GM12878 (cell line): Measurements from ENCODE around the gene THUMPD2. TPM values are rescaled to one million over a fixed set of nuclear protein-coding genes. Genes with fewer than 3 reads are reported as not detected.

ENCODE experiments used
- ATAC-seq: fragments of 200-7000 bp; cut with Tn5 transposase; 3 replicates; pipeline ENCODE4 v1.9.1; 2020; ENCODE audit warnings: mild to moderate bottlenecking, moderate library complexity
- BruUV-seq: library from RNA; stranded (reverse); fragments of 400-500 nt; replicated peaks from 2 replicates; lab custom pipeline; 2021; lab: Mats Ljungman, UMichigan
- CTCF ChIA-PET: fragments of 300-600 bp; sonication (Branson Sonifier 250); formaldehyde crosslinking; extraction: SDS; loops from one replicate; lab custom pipeline; 2021; ENCODE audit warnings: inconsistent platforms; lab: Yijun Ruan, JAX
- POLR2A ChIA-PET: fragments of 350-600 bp; formaldehyde crosslinking; extraction: SDS; loops from one replicate; lab custom pipeline; 2021; ENCODE audit warnings: inconsistent platforms; lab: Charles Lee
- RAD21 ChIA-PET: fragments of 300-600 bp; sonication (Branson Sonifier 250); formaldehyde crosslinking; loops from one replicate; lab custom pipeline; 2023; ENCODE audit warnings: antibody characterized with exemption; ENCODE audit not compliant: unreplicated experiment; lab: Charles Lee
- SMC1A ChIA-PET: fragments of 300-600 bp; sonication (Branson Sonifier 250); formaldehyde crosslinking; loops from one replicate; lab custom pipeline; 2023; ENCODE audit not compliant: unreplicated experiment, uncharacterized antibody; lab: Charles Lee
- DNase-seq: peaks from one replicate; pipeline ENCODE4 v3.0.0-alpha.2; 2011; ENCODE audit warnings: low read depth, low spot score
- FAIRE-seq: peaks from 3 replicates; lab custom pipeline; 2011; peaks lifted over from hg19 to GRCh38; lab: Jason Lieb, UNC
- H2AFZ ChIP-seq: 2 replicates; pipeline ENCODE4 v1.6.0; 2011; ENCODE audit warnings: low read depth, low read length, control low read depth; ENCODE audit not compliant: control insufficient read depth
- H3K27ac ChIP-seq: 2 replicates; pipeline ENCODE4 v1.5.1; 2011; ENCODE audit warnings: control low read depth; ENCODE audit not compliant: control insufficient read depth, insufficient read depth
- H3K27me3 ChIP-seq, 2 experiments: replicated peaks in 1 of 2; 2 replicates each; pipeline versions ENCODE4 v1.6.0 to v1.6.1; 2011; ENCODE audit warnings: low read length in 1 of 2; ENCODE audit not compliant: control insufficient read depth in 2 of 2, insufficient read depth in 2 of 2
- H3K36me3 ChIP-seq, 2 experiments: 2 replicates each; pipeline ENCODE4 v1.5.1; 2011; ENCODE audit warnings: low read length in 1 of 2; ENCODE audit not compliant: control insufficient read depth in 2 of 2, insufficient read depth in 2 of 2
- H3K4me1 ChIP-seq: 2 replicates; pipeline ENCODE4 v1.6.1; 2011; ENCODE audit warnings: mild to moderate bottlenecking, low read length, moderate library complexity, mixed read lengths; ENCODE audit not compliant: control insufficient read depth, insufficient read depth
- H3K4me2 ChIP-seq: 2 replicates; pipeline ENCODE4 v1.6.0; 2011; ENCODE audit warnings: control low read depth; ENCODE audit not compliant: control insufficient read depth, insufficient read depth
- H3K4me3 ChIP-seq: fragments of 200-600 bp; sonication (generic); 2 replicates; pipeline ENCODE4 v1.5.1; 2016
- H3K79me2 ChIP-seq: 2 replicates; pipeline ENCODE4 v1.6.0; 2011; ENCODE audit warnings: low read length; ENCODE audit not compliant: control insufficient read depth, insufficient read depth
- H3K9ac ChIP-seq: 2 replicates; pipeline ENCODE4 v1.8.0; 2011; ENCODE audit warnings: low read length, control low read depth, mixed read lengths; ENCODE audit not compliant: control insufficient read depth, insufficient read depth
- H3K9me3 ChIP-seq: replicated peaks from 3 replicates; pipeline ENCODE4 v1.5.1; 2011; ENCODE audit warnings: mild to moderate bottlenecking, low read length; ENCODE audit not compliant: control insufficient read depth, insufficient read depth
- H4K20me1 ChIP-seq: 2 replicates; pipeline ENCODE4 v1.6.0; 2011; ENCODE audit not compliant: control insufficient read depth, insufficient read depth
- BRCA1 ChIP-seq: IDR thresholded peaks from 2 replicates; pipeline ENCODE4 v1.6.1; 2011; ENCODE audit warnings: low read depth, low read length, improper control_type of control experiment
- CBX3 ChIP-seq: fragments of 200-600 bp; sonication (generic); IDR thresholded peaks from 2 replicates; pipeline ENCODE4 v1.6.1; 2016; ENCODE audit warnings: low read depth, borderline replicate concordance
- ETV6 ChIP-seq, 2 experiments: fragments of 450-650 bp in 1 of 2; IDR thresholded peaks in 1 of 2; conservative IDR thresholded peaks in 1 of 2; 2 replicates each; pipeline ENCODE4 v1.6.1; 2014; ENCODE audit warnings: antibody characterized with exemption in 1 of 2, borderline replicate concordance in 1 of 2, low read depth in 1 of 2, mild to moderate bottlenecking in 1 of 2, moderate library complexity in 1 of 2
- EZH2 ChIP-seq: IDR thresholded peaks from 2 replicates; pipeline ENCODE4 v1.6.1; 2012; ENCODE audit warnings: low read depth, mild to moderate bottlenecking, control low read depth, inconsistent platforms, low read length, borderline replicate concordance; ENCODE audit not compliant: control insufficient read depth
- FOXM1 ChIP-seq: IDR thresholded peaks from 2 replicates; pipeline ENCODE4 v1.6.1; 2012; ENCODE audit warnings: low read depth, mild to moderate bottlenecking, inconsistent platforms, low read length, moderate library complexity
- GATAD2B ChIP-seq: fragments of 450-650 bp; conservative IDR thresholded peaks from 2 replicates; pipeline ENCODE4 v1.6.1; 2017; ENCODE audit warnings: low read depth, mild to moderate bottlenecking, moderate library complexity
- JUNB ChIP-seq: IDR thresholded peaks from 2 replicates; pipeline ENCODE4 v1.6.1; 2016; ENCODE audit warnings: antibody characterized with exemption, mild to moderate bottlenecking
- KLF5 ChIP-seq: fragments of 450-650 bp; IDR thresholded peaks from 2 replicates; pipeline ENCODE4 v1.6.1; 2014; ENCODE audit warnings: mild to moderate bottlenecking; ENCODE audit not compliant: partially characterized antibody
- NBN ChIP-seq: fragments of 450-650 bp; IDR thresholded peaks from 2 replicates; pipeline ENCODE4 v1.6.1; 2016
- NR2C1 ChIP-seq: fragments of 450-650 bp; IDR thresholded peaks from 2 replicates; pipeline ENCODE4 v1.6.1; 2017; ENCODE audit warnings: antibody characterized with exemption, mild to moderate bottlenecking, moderate library complexity
- RAD51 ChIP-seq: fragments of 450-650 bp; IDR thresholded peaks from 2 replicates; pipeline ENCODE4 v1.6.1; 2016; ENCODE audit warnings: moderate library complexity, mild to moderate bottlenecking, inconsistent platforms
- RCOR1 ChIP-seq: conservative IDR thresholded peaks from 2 replicates; pipeline ENCODE4 v1.6.1; 2012; ENCODE audit warnings: low read depth, low read length, improper control_type of control experiment
- SMAD1 ChIP-seq: fragments of 450-650 bp; IDR thresholded peaks from 2 replicates; pipeline ENCODE4 v1.6.1; 2018; ENCODE audit warnings: mild to moderate bottlenecking, low read depth; ENCODE audit not compliant: partially characterized antibody
- SUZ12 ChIP-seq: fragments of 200-600 bp; sonication (generic); IDR thresholded peaks from one replicate; pipeline ENCODE4 v1.6.1; 2018; ENCODE audit warnings: antibody characterized with exemption, mild to moderate bottlenecking; ENCODE audit not compliant: unreplicated experiment
- TCF3 ChIP-seq: IDR thresholded peaks from 2 replicates; pipeline ENCODE4 v1.6.1; 2012; ENCODE audit warnings: low read depth, mild to moderate bottlenecking, low read length, borderline replicate concordance; ENCODE audit not compliant: insufficient read depth
- YBX1 ChIP-seq: fragments of 450-650 bp; IDR thresholded peaks from 2 replicates; pipeline ENCODE4 v1.6.1; 2016; ENCODE audit warnings: antibody characterized with exemption
- WGBS: methylation state at CpG from one replicate; pipeline ENCODE4 v1.1.6; 2016; ENCODE audit warnings: low lambda C conversion rate; ENCODE audit not compliant: insufficient replicate concordance, insufficient coverage; ENCODE audit errors: missing lambda C conversion rate; 5-methylcytosine and 5-hydroxymethylcytosine counted together
- in situ Hi-C: fragments of 300-500 bp; cut with MboI; formaldehyde crosslinking; loops from 9 replicates; pipeline ENCODE4 v1.14.3; 2018; ENCODE audit warnings: mixed read lengths
- intact Hi-C: fragments of 100-400 bp; cut with micrococcal nuclease; formaldehyde crosslinking; loops from one replicate; pipeline ENCODE4 v1.14.2; 2022; ENCODE audit not compliant: unreplicated experiment
- polyA plus RNA-seq, 11 experiments: library from polyadenylated mRNA; depleted of rRNA in 4 of 11; unstranded in 6 of 11; stranded (reverse) in 5 of 11; fragments of >200 nt; fragmentation: Nextera tagmentation in 4 of 11; fragmentation: Illumina TruSeq in 1 of 11; extraction: Ambion mirVana in 4 of 11; extraction: Trizol in 1 of 11; gene quantifications; 1 replicate in 1 of 11; 2 replicates in 10 of 11; pipeline versions ENCODE4 v1.2.1 to v1.2.3, GENCODE V29; 2011 to 2016; ENCODE audit warnings: inconsistent platforms in 2 of 11, missing spikeins in 2 of 11, low read depth in 1 of 11
- total RNA-seq, 4 experiments: library from RNA; depleted of rRNA in 3 of 4; stranded (reverse); fragments of >200 nt in 3 of 4; fragmentation: Illumina TruSeq in 1 of 4; extraction: Trizol in 1 of 4; gene quantifications; 2 replicates each; pipeline versions ENCODE4 v1.2.1 to v1.2.3, GENCODE V29; 2013 to 2021
- TF ChIP-seq, protein P1 (sequence below): IDR thresholded peaks from 2 replicates; pipeline ENCODE4 v1.6.1; 2011; ENCODE audit warnings: borderline replicate concordance, low read depth, mild to moderate bottlenecking, moderate library complexity, low read length; ENCODE audit not compliant: insufficient read depth, poor library complexity, severe bottlenecking
- TF ChIP-seq, protein P2 (sequence below): fragments of 450-650 bp; IDR thresholded peaks from 2 replicates; pipeline ENCODE4 v1.6.1; 2016; ENCODE audit warnings: mild to moderate bottlenecking
- TF ChIP-seq, protein P3 (sequence below): fragments of 150-350 bp; IDR thresholded peaks from 2 replicates; pipeline ENCODE4 v1.6.1; 2016; ENCODE audit warnings: low read depth, low read length

THUMPD2 gene
- total and polyA plus RNA-seq, 10 of the 15 experiments (the other 5 are each of a cell fraction or from before 2014, with no cell fraction given): 6.7 to 19.7 (median 13.8) TPM

DNA sequence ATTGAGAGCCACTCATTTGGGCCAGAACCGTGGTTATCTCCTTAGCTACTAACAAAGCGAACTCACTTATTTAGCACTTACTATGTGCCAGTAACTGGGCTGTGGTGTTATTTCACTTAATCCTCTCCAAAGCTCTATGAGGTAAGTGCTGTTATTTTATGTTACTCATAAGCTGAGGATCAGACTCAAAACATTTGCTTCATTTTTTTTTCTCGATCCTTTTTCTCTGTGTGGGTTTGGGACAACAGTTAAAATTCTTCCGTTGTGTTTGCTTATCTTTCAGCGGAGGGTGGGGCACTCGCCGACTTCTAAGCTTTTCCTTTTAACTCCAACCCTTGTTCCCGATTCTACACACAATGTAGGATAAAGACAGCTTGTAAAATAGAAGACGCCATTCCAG, 60.6 kb downstream of the THUMPD2 start (continued):
- TF ChIP-seq GATAD2B (no peak), RAD51 (no peak), FOXM1 (no peak), CBX3 (no peak)

GRCh38 chr2:39717067-39717466, 62.0 kb downstream of the THUMPD2 start:
- CTCF ChIA-PET: no interaction called here
- no peaks in the 10 kb centered on the region for H3K36me3 ChIP-seq
- H3K4me3 ChIP-seq: no peak overlapping the region
- no peaks in the 10 kb centered on the region for H3K27me3 ChIP-seq
- no peaks in the 10 kb centered on the region for H4K20me1 ChIP-seq
- H3K4me1 ChIP-seq: no peaks in the 10 kb centered on the region
- SMC1A ChIA-PET: no interaction called here
- no peak for DNase-seq
- no peak overlapping the region for H2AFZ ChIP-seq
- no TSS peak for BruUV-seq
- H3K9me3 ChIP-seq: no peaks in the 10 kb centered on the region
- ATAC-seq: no peak
- H3K27ac ChIP-seq: no peak overlapping the region
- no peak for FAIRE-seq
- intact Hi-C loops: no loop called here
- H3K9ac ChIP-seq: no peak overlapping the region
- POLR2A ChIA-PET: no interaction called here
- H3K79me2 ChIP-seq: no peaks in the 10 kb centered on the region
- WGBS: 82% methylated on average over 12 of the region's 12 CpGs
- RAD21 ChIA-PET: no interaction called here
- no peak overlapping the region for H3K4me2 ChIP-seq
- in situ Hi-C loops: no loop called here
- TF ChIP-seq NR2C1 (no peak), SUZ12 (no peak), JUNB (no peak), SMAD1 (no peak), RCOR1 (no peak), KLF5 (no peak), EZH2 (no peak), BRCA1 (no peak), YBX1 (no peak), NBN (no peak), TCF3 (no peak), ETV6 (conservative IDR thresholded peaks at IDR 0.05 in 1 of 2, IDR thresholded peaks at IDR 0.05 in 1 of 2; ENCODE audit: borderline replicate concordance in 1 of 2, low read depth in 1 of 2) (no peak)
- TF ChIP-seq, protein P1, sequence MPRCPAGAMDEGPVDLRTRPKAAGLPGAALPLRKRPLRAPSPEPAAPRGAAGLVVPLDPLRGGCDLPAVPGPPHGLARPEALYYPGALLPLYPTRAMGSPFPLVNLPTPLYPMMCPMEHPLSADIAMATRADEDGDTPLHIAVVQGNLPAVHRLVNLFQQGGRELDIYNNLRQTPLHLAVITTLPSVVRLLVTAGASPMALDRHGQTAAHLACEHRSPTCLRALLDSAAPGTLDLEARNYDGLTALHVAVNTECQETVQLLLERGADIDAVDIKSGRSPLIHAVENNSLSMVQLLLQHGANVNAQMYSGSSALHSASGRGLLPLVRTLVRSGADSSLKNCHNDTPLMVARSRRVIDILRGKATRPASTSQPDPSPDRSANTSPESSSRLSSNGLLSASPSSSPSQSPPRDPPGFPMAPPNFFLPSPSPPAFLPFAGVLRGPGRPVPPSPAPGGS: no peak
- TF ChIP-seq, protein P2, sequence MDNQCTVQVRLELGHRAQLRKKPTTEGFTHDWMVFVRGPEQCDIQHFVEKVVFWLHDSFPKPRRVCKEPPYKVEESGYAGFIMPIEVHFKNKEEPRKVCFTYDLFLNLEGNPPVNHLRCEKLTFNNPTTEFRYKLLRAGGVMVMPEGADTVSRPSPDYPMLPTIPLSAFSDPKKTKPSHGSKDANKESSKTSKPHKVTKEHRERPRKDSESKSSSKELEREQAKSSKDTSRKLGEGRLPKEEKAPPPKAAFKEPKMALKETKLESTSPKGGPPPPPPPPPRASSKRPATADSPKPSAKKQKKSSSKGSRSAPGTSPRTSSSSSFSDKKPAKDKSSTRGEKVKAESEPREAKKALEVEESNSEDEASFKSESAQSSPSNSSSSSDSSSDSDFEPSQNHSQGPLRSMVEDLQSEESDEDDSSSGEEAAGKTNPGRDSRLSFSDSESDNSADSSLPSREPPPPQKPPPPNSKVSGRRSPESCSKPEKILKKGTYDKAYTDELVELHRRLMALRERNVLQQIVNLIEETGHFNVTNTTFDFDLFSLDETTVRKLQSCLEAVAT: no peak
- TF ChIP-seq, protein P3, sequence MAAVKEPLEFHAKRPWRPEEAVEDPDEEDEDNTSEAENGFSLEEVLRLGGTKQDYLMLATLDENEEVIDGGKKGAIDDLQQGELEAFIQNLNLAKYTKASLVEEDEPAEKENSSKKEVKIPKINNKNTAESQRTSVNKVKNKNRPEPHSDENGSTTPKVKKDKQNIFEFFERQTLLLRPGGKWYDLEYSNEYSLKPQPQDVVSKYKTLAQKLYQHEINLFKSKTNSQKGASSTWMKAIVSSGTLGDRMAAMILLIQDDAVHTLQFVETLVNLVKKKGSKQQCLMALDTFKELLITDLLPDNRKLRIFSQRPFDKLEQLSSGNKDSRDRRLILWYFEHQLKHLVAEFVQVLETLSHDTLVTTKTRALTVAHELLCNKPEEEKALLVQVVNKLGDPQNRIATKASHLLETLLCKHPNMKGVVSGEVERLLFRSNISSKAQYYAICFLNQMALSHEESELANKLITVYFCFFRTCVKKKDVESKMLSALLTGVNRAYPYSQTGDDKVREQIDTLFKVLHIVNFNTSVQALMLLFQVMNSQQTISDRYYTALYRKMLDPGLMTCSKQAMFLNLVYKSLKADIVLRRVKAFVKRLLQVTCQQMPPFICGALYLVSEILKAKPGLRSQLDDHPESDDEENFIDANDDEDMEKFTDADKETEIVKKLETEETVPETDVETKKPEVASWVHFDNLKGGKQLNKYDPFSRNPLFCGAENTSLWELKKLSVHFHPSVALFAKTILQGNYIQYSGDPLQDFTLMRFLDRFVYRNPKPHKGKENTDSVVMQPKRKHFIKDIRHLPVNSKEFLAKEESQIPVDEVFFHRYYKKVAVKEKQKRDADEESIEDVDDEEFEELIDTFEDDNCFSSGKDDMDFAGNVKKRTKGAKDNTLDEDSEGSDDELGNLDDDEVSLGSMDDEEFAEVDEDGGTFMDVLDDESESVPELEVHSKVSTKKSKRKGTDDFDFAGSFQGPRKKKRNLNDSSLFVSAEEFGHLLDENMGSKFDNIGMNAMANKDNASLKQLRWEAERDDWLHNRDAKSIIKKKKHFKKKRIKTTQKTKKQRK: no peak
